SIG-M5 (cell line): ENCODE results near the gene RTP2.
"Not testable (repeated sequence)": the region's sequence is repeated elsewhere in the genome, so short reads cannot be mapped to it uniquely, and the experiment has no call there.

Source experiments
- DNase-seq: peaks from one replicate; lab custom pipeline; 2025; lab: John Stamatoyannopoulos, UW

Gene RTP2

GRCh38 chr3:187713504-187713903, 11.1 kb upstream of the RTP2 start:
- DNase-seq, result no peak

GRCh38 chr3:187709155-187709554, 6.8 kb upstream of the RTP2 start:
- DNase-seq, result no peak

- no peak for DNase-seq
Measured at GRCh38 chr3:187708696-187709095, 6.3 kb upstream of the RTP2 start.

- no peak for DNase-seq
Measured at GRCh38 chr3:187706971-187707370, 4.6 kb upstream of the RTP2 start.

- no peak for DNase-seq
Measured at GRCh38 chr3:187705164-187705563, 2.8 kb upstream of the RTP2 start.

- no peak for DNase-seq
Measured at GRCh38 chr3:187700249-187700648, 2.1 kb downstream of the RTP2 start.

GRCh38 chr3:187698499-187699399, 3.6 kb downstream of the RTP2 start:
- no peak for DNase-seq

- no peak for DNase-seq
Measured at GRCh38 chr3:187696021-187696420, 6.3 kb downstream of the RTP2 start.

- DNase-seq, result no peak
Measured at GRCh38 chr3:187695449-187695848, 6.9 kb downstream of the RTP2 start.

- no peak for DNase-seq
Measured at GRCh38 chr3:187694801-187695200, 7.6 kb downstream of the RTP2 start.

- no peak for DNase-seq
Measured at GRCh38 chr3:187693431-187693830, 8.9 kb downstream of the RTP2 start.

GRCh38 chr3:187689984-187690383, 12.4 kb downstream of the RTP2 start:
- DNase-seq, result no peak

GRCh38 chr3:187686621-187687273, 15.6 kb downstream of the RTP2 start:
- no peak for DNase-seq

- no peak for DNase-seq
Measured at GRCh38 chr3:187685948-187686347, 16.4 kb downstream of the RTP2 start.

GRCh38 chr3:187684880-187685279, 17.5 kb downstream of the RTP2 start:
- no peak for DNase-seq

GRCh38 chr3:187684444-187684843, 17.9 kb downstream of the RTP2 start:
- no peak for DNase-seq

- not testable (repeated sequence) for DNase-seq
Measured at GRCh38 chr3:187681756-187682155, 20.6 kb downstream of the RTP2 start.

- DNase-seq, result no peak
Measured at GRCh38 chr3:187679638-187680396, 22.5 kb downstream of the RTP2 start.

GRCh38 chr3:187678726-187679268, 23.6 kb downstream of the RTP2 start:
- no peak for DNase-seq

GRCh38 chr3:187677604-187678003, 24.8 kb downstream of the RTP2 start:
- no peak for DNase-seq

GRCh38 chr3:187673012-187673411, 29.3 kb downstream of the RTP2 start:
- no peak for DNase-seq
